ENCODE results near the gene LEF1.

Gene LEF1

GRCh38 chr4:108168671-108169523 is at the start of gene LEF1:
Gene LEF1, minus strand, starts transcription at chr4:108168932. Its CDS starts 1,165 bp downstream, at chr4:108167767.
- peak; percentile 81 to 83 for DNase-seq

- DNase-seq, result no peak
Observed at GRCh38 chr4:108216510-108216909, 47.8 kb upstream of the LEF1 start.

DNA sequence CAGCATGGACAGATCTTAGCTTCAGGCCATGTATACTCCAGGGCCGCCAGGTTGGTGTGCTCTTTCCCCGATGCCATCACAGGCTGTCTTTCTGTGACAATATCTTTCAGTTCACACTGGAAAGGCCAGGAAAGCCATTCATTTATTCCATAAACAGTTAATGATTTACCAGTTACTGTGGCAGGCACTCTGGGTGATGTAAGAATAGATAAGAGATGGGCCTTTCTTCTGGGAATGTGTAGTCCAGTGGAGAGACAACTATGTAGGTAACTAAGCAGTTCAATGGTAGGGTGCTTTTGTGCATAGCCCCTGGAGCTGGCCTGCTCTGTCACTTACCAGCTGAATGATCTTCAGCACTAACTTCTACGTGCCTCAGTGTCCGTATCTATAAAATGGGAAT is 46.3 kb upstream of the LEF1 start:
- DNase-seq, result no peak

DNA sequence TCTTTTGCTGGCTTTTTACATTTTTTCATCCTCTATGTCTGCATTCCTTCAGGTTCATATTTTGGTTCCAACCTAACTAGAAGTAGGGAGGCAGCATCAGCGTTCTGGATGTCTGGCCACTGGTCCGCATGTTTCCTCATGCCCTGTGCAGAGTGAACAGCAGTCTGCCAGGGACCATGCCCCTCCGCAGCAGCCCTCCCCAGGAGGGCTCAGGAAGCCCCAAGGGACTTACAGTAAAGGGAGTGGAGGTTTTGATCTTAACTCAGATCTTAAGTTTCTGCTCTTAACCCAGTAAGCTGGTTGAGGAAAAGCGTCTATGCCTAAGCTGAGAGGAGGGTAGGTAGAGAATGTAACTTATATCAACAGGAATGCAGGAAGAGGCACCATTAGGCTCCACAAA is 45.0 kb upstream of the LEF1 start:
- DNase-seq, result no peak

DNA sequence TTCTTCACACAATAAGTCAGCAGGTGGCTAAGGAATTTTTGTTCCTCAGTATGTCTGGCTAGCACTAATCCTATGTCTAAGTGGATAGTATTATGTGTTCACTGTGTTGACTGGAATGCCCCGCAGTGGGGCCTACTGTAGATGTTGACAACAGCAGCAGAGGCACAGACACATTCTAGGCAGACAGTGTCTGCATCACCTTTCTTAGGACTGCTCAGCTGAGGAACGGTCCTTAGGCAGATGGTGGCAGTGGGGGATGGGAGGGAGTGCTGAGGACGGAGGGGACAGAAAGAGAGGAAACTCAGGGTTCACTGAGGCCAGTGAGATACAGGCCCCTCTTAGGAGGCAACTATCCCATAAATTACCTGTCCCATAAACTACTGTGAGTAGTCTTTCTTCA is 44.6 kb upstream of the LEF1 start:
- DNase-seq, result no peak

DNA sequence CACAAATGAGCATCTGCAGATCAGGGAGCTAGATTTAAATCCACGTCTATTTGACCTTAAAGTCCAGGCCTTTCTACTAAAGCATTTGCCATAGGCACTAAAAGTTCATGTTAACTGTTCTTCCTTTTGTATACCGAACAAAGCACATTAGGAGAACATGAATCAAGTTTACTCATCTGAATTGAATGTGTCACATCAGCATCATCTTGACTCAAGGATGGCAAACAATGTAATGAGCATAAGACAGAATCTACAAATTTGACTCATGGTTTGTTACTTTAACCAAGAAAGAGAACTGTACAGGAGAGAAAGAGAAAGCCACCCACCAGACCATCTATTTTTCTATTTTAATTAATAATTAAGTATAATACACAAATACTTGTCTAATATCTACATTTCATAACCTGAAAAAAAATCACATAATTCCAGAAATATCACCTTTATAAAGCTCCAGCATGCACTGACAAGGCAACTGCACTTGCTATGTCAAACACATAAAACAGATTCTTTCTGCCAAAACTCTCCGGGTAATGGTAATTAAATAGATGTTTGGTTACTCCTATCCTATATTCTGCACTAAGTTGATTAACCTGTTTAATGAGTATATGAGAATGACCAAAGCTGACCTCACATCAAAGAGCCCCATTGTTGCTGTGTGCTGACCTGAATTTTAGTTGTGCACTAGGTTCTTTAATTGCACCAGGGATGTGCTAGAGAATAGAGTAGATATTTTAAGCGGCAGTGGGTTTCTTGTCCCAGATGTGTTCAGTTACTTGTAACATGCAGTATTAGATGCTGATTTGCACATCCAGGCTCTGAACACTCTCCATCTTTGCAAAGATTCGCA is 42.5 kb upstream of the LEF1 start:
- DNase-seq, result no peak

- DNase-seq, result no peak
Observed at GRCh38 chr4:108209489-108209888, 40.8 kb upstream of the LEF1 start.

DNA sequence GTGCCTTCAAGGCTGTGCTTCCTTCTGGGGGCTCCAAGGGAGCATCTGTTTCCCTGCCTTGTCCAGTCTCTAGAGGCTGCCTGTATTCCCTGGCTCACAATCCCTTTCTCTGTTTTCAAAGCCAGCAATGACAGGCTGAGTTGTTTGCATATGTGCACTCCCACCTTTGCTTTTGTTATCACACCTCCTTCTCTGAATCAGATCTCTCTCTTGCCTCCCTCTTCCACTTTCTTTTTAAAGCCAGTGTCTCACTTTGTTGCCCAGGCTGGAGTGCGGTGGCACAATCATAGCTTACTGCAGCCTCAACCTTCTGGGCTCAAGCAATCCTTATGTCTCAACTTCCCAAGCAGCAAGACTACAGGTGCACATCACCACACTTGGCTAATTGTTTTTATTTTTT is 37.1 kb upstream of the LEF1 start:
- DNase-seq, result no peak

GRCh38 chr4:108204518-108204917 is 35.8 kb upstream of the LEF1 start:
- no peak for DNase-seq

DNA sequence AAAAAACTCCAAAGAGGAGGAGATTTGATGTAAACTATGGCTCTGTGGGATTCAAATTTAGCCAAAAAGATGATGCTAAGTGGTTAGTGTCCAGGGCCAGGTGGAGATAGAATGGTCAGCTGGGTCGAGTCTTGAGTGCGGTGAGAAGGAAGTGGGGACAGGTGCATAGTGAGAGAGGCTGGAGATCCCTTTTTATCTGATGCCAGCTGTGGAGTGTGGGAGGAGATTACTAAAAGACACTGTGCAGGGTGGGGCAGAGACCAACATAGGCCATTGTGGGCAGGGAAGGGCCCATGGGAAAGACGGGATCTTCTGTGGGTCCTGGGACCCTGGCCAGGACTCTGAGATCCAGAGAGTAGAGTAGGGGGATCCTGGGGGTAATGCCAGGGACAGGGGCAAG is 34.6 kb upstream of the LEF1 start:
- no peak for DNase-seq

GRCh38 chr4:108201774-108202173 is 33.0 kb upstream of the LEF1 start:
- DNase-seq, result no peak

DNA sequence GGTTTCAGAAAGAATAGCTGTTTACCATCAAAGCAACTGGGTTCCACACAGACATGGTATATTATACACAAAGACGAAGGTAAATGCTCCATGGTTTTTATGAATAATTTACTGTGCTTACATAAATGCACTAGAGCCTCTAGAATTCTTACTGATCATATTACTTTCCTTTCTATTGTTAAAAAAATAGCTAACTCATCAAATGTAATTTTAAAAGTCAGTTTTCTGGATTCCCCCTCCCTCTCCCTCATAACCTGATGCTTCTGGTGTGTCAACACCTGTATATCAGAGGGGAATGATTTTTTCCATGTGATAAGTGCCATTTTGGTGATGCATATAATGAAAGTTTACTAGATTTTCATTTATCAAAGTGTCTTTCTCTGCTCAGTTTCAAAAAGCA is 31.1 kb upstream of the LEF1 start:
- DNase-seq, result no peak

- DNase-seq, result no peak
Observed at GRCh38 chr4:108193886-108194672, 25.3 kb upstream of the LEF1 start.

- no peak for DNase-seq
Observed at GRCh38 chr4:108192935-108193334, 24.2 kb upstream of the LEF1 start.

- no peak for DNase-seq
Observed at GRCh38 chr4:108192056-108192455, 23.3 kb upstream of the LEF1 start.

- no peak for DNase-seq
Observed at GRCh38 chr4:108191269-108191914, 22.7 kb upstream of the LEF1 start.

DNA sequence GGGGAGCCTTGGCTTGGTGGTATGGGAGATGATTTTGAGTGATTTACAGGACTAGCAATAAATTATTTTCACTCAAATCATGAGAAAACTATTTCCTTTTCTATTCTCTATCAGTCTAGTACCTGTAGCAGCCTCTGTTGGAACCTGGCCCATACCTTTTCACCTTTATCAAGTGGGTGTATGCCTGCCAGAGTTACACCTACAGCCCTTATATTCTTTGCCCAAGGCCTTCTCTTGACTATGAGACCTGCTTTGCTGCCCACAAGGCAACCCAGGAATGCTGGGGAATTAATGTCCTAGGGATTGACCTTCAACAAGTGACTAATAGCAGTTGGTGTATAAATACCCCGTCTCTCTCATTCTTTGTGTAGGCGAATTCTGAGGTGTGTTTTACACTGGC is 20.0 kb upstream of the LEF1 start:
- no peak for DNase-seq

GRCh38 chr4:108185252-108185651 is 16.5 kb upstream of the LEF1 start:
- no peak for DNase-seq

GRCh38 chr4:108184453-108185049 is 15.8 kb upstream of the LEF1 start:
- no peak for DNase-seq

DNA sequence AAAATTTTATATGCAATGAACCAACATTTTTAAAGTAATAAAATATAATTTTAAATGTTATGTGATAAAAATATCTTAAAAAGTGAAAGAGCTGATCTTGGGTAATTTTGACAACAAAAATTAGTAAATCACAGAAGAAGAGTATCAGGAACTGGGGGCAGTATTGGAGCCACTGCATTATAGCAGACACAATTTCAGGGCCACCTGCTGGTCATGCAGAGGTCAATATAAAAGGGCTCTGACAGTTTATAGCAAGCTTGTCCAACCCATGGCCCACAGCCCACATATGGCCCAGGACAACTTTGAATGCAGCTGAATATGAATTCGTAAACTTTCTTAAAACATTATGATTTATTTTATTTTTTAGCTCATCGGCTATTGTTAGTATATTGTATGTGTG is 13.0 kb upstream of the LEF1 start:
- DNase-seq, result no peak

DNA sequence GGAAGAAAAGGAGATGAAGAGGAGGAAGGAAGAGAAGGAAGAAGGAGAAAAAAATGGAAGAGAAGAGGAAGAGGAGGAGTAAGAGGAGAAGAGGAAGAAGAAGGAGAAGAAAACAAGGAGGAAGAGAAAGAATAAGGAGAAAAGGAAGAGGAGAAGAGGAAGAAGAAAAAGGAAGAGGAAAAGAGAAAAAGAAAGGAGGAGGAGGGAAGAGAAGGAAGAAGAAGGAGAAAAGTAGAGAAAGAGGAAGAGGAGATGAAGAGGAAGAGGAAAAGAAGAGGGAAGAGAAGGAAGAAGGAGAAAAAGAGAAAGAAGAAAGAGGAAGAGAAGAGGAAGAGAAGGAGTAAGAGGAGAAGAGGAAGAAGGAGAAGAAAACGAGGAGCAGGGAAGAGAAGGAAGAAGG is 11.8 kb upstream of the LEF1 start:
- no peak for DNase-seq

GRCh38 chr4:108175966-108176365 is 7.2 kb upstream of the LEF1 start:
- DNase-seq, result no peak

Measured in activated T-cell treated with anti-CD3 and anti-CD28 coated beads, Interleukin-2, amount 50 U/mL, for 48 hours (primary cell).